NCI-H146 treated with DMSO at 0.1 percent for 48 hours (cell line): ENCODE data around the gene RNU4-1.
A peak's percentile ranks its signal among the peaks of the same experiment; 100 is the strongest.
"Not testable (repeated sequence)": the region's sequence is repeated elsewhere in the genome, so short reads cannot be mapped to it uniquely, and the experiment has no call there.

ENCODE experiments used
- DNase-seq: peaks from one replicate; lab custom pipeline; 2025; ENCODE audit not compliant: unreplicated experiment; lab: John Stamatoyannopoulos, UW

Gene RNU4-1

GRCh38 chr12:120292661-120293531 is at the start of gene RNU4-1:
RNU4-1 (minus strand) TSS chr12:120293237.
- peak; percentile 93 for DNase-seq

- DNase-seq = no peak
These were observed 49.4 kb upstream of the RNU4-1 start for GRCh38 chr12:120342175-120343038.

GRCh38 chr12:120339256-120339655 is 46.2 kb upstream of the RNU4-1 start:
- no peak for DNase-seq

- DNase-seq = no peak
These were observed 44.7 kb upstream of the RNU4-1 start for GRCh38 chr12:120337730-120338129.

GRCh38 chr12:120336392-120336791 is 43.4 kb upstream of the RNU4-1 start:
- DNase-seq = not testable (repeated sequence)

GRCh38 chr12:120335447-120335846 is 42.4 kb upstream of the RNU4-1 start:
- DNase-seq = peak; percentile 22

- DNase-seq = no peak
These were observed 39.5 kb upstream of the RNU4-1 start for GRCh38 chr12:120332523-120332922.

GRCh38 chr12:120332041-120332440 is 39.0 kb upstream of the RNU4-1 start:
- no peak for DNase-seq

- DNase-seq = no peak
These were observed 38.4 kb upstream of the RNU4-1 start for GRCh38 chr12:120331390-120331789.

- no peak for DNase-seq
These were observed 35.2 kb upstream of the RNU4-1 start for GRCh38 chr12:120328228-120328627.

- no peak for DNase-seq
These were observed 34.6 kb upstream of the RNU4-1 start, which contains the start of gene PLA2G1B for GRCh38 chr12:120327593-120327992. PLA2G1B (minus strand) TSS chr12:120327779; CDS start chr12:120327753, 26 bp downstream.

GRCh38 chr12:120324841-120325417 is 31.9 kb upstream of the RNU4-1 start:
- DNase-seq = no peak

- DNase-seq = no peak
These were observed 30.7 kb upstream of the RNU4-1 start for GRCh38 chr12:120323772-120324171.

- no peak for DNase-seq
These were observed 28.6 kb upstream of the RNU4-1 start for GRCh38 chr12:120321382-120322202.

GRCh38 chr12:120317224-120318105 is 24.4 kb upstream of the RNU4-1 start:
- peak; percentile 99 for DNase-seq

- no peak for DNase-seq
These were observed 23.8 kb upstream of the RNU4-1 start for GRCh38 chr12:120316798-120317223.

GRCh38 chr12:120314220-120314619 is 21.2 kb upstream of the RNU4-1 start:
- DNase-seq = no peak

- peak; percentile 92 for DNase-seq
These were observed 9.2 kb upstream of the RNU4-1 start, which contains the start of gene SIRT4 for GRCh38 chr12:120301962-120302815. SIRT4 (plus strand) TSS chr12:120302321; CDS start chr12:120303562, 1,241 bp downstream.

GRCh38 chr12:120292411-120292660 is 701 bp downstream of the RNU4-1 start:
- no peak for DNase-seq
